Neural cell (in vitro differentiated cells): ENCODE results near the gene RAD51B. TPM values are rescaled to one million over a fixed set of nuclear protein-coding genes. Genes with fewer than 3 reads are reported as not detected.

ENCODE experiments used
- H2AFZ ChIP-seq: fragments of 200-600, 300-800 bp; sonication (generic), shearing (Covaris generic); 2 replicates; pipeline ENCODE4 v1.6.0; 2014; ENCODE audit warnings: low read depth, mild to moderate bottlenecking, antibody characterized with exemption, low read length, moderate library complexity
- H3F3A ChIP-seq: fragments of 200-600 bp; shearing (Covaris generic); 2 replicates; pipeline ENCODE4 v1.6.1; 2016; ENCODE audit warnings: mild to moderate bottlenecking, moderate library complexity, mixed read lengths, antibody characterized with exemption, low read length; ENCODE audit not compliant: insufficient read depth, poor library complexity, severe bottlenecking
- H3K27ac ChIP-seq: fragments of 200-600, 300-800 bp; sonication (generic), shearing (Covaris generic); 2 replicates; pipeline ENCODE4 v1.5.1; 2014; ENCODE audit warnings: mild to moderate bottlenecking, low read length, moderate library complexity
- H3K27me3 ChIP-seq: fragments of 300-800, 200-600 bp; sonication (generic), shearing (Covaris generic); 2 replicates; pipeline ENCODE4 v1.6.0; 2014; ENCODE audit warnings: mild to moderate bottlenecking, low read depth, low read length, moderate library complexity; ENCODE audit not compliant: insufficient read depth
- H3K36me3 ChIP-seq: fragments of 300-800, 200-600 bp; sonication (generic), shearing (Covaris generic); 2 replicates; pipeline ENCODE4 v1.5.1; 2014; ENCODE audit warnings: mild to moderate bottlenecking, antibody characterized with exemption, low read length, moderate library complexity; ENCODE audit not compliant: insufficient read depth
- H3K4me2 ChIP-seq: fragments of 300-800, 200-600 bp; sonication (generic), shearing (Covaris generic); 2 replicates; pipeline ENCODE4 v1.6.0; 2014; ENCODE audit warnings: mild to moderate bottlenecking, low read length
- H3K4me3 ChIP-seq: fragments of 300-800, 200-600 bp; sonication (generic), shearing (Covaris generic); 2 replicates; pipeline ENCODE4 v1.5.1; 2014; ENCODE audit warnings: mild to moderate bottlenecking, low read length, moderate library complexity
- H3K79me2 ChIP-seq: fragments of 200-600 bp; shearing (Covaris generic); replicated peaks from 2 replicates; pipeline ENCODE4 v1.6.0; 2014; ENCODE audit warnings: mild to moderate bottlenecking, low read length, moderate library complexity; ENCODE audit not compliant: insufficient read depth
- H3K9ac ChIP-seq: fragments of 300-800, 200-600 bp; sonication (generic), shearing (Covaris generic); 2 replicates; pipeline ENCODE4 v1.6.1; 2016; ENCODE audit warnings: mild to moderate bottlenecking, low read length, mixed read lengths
- H3K9me2 ChIP-seq: fragments of 200-600 bp; shearing (Covaris generic); 2 replicates; pipeline ENCODE4 v1.6.1; 2016; ENCODE audit warnings: mild to moderate bottlenecking, low read length, mixed read lengths; ENCODE audit not compliant: insufficient read depth
- H3K9me3 ChIP-seq: fragments of 200-600, 300-800 bp; sonication (generic), shearing (Covaris generic); 2 replicates; pipeline ENCODE4 v1.6.1; 2016; ENCODE audit warnings: mild to moderate bottlenecking, mixed run types, low read length, moderate library complexity, mixed read lengths
- H4K20me1 ChIP-seq: fragments of 200-600 bp; shearing (Covaris generic); 2 replicates; pipeline ENCODE4 v1.6.1; 2016; ENCODE audit warnings: mild to moderate bottlenecking, mixed run types; ENCODE audit not compliant: insufficient read depth
- CTCF ChIP-seq: fragments of 450-650 bp; IDR thresholded peaks from 2 replicates; pipeline ENCODE4 v1.5.1; 2014; ENCODE audit warnings: antibody characterized with exemption, mild to moderate bottlenecking, moderate library complexity; ENCODE audit not compliant: poor library complexity, severe bottlenecking
- EP300 ChIP-seq: fragments of 450-650 bp; conservative IDR thresholded peaks from 2 replicates; pipeline ENCODE4 v1.6.1; 2014; ENCODE audit warnings: antibody characterized with exemption, mild to moderate bottlenecking, moderate library complexity; ENCODE audit not compliant: poor library complexity, severe bottlenecking
- EZH2 ChIP-seq: fragments of 200-600, 300-800 bp; shearing (Covaris generic), sonication (generic); IDR thresholded peaks from 2 replicates; pipeline ENCODE4 v1.6.1; 2014; ENCODE audit warnings: antibody characterized with exemption, low read length, borderline replicate concordance, mild to moderate bottlenecking; ENCODE audit not compliant: insufficient read depth, poor library complexity, severe bottlenecking
- MXI1 ChIP-seq: fragments of 450-650 bp; conservative IDR thresholded peaks from 2 replicates; pipeline ENCODE4 v1.6.1; 2014; ENCODE audit warnings: antibody characterized with exemption, mild to moderate bottlenecking; ENCODE audit not compliant: poor library complexity, severe bottlenecking
- POLR2AphosphoS5 ChIP-seq: IDR thresholded peaks from 2 replicates; pipeline ENCODE4 v1.6.1; 2012
- RAD21 ChIP-seq: fragments of 450-650 bp; conservative IDR thresholded peaks from 2 replicates; pipeline ENCODE4 v1.6.1; 2014; ENCODE audit warnings: antibody characterized with exemption, mild to moderate bottlenecking, moderate library complexity
- REST ChIP-seq: IDR thresholded peaks from 2 replicates; pipeline ENCODE4 v1.6.1; 2012; ENCODE audit warnings: borderline replicate concordance
- SMC3 ChIP-seq: fragments of 450-650 bp; conservative IDR thresholded peaks from 2 replicates; pipeline ENCODE4 v1.6.1; 2014; ENCODE audit warnings: antibody characterized with exemption, mild to moderate bottlenecking, moderate library complexity; ENCODE audit not compliant: poor library complexity
- TAF1 ChIP-seq: IDR thresholded peaks from 2 replicates; pipeline ENCODE4 v1.6.1; 2012; ENCODE audit warnings: low read depth
- polyA plus RNA-seq: library from polyadenylated mRNA; depleted of rRNA; stranded (reverse); fragments of >200 nt; gene quantifications from 2 replicates; pipeline ENCODE4 v1.2.3, GENCODE V29; 2014

The RAD51B gene
- polyA plus RNA-seq, 1 donor from 2014 or later = 3.1 TPM

GRCh38 chr14:68306265-68306933 is 486.8 kb downstream of the RAD51B start:
- H3K27me3 ChIP-seq = no peaks in the 10 kb centered on the region
- no peaks in the 10 kb centered on the region for H3K9me2 ChIP-seq
- H3K9me3 ChIP-seq = no peaks in the 10 kb centered on the region
- no peaks in the 10 kb centered on the region for H4K20me1 ChIP-seq
- no peaks in the 10 kb centered on the region for H3F3A ChIP-seq
- H3K36me3 ChIP-seq = no peaks in the 10 kb centered on the region
- H3K79me2 ChIP-seq = no peaks in the 10 kb centered on the region
- no peak overlapping the region for H3K4me2 ChIP-seq
- no peak for TF ChIP-seq RAD21
- no peak for TF ChIP-seq SMC3
- no peak for TF ChIP-seq REST
- TF ChIP-seq EZH2 = no peak
- no peak for TF ChIP-seq MXI1
- TF ChIP-seq EP300 = no peak
- no peak for TF ChIP-seq POLR2AphosphoS5
- TF ChIP-seq TAF1 = no peak
- TF ChIP-seq CTCF = no peak
- H3K4me3 ChIP-seq = no peak overlapping the region
- H3K9ac ChIP-seq = no peak overlapping the region
- no peak overlapping the region for H2AFZ ChIP-seq
- H3K27ac ChIP-seq = no peak overlapping the region

- no peaks in the 10 kb centered on the region for H3K9me3 ChIP-seq
- no peak overlapping the region for H3K9ac ChIP-seq
- no peak overlapping the region for H3K27ac ChIP-seq
- H4K20me1 ChIP-seq = no peaks in the 10 kb centered on the region
- H3K27me3 ChIP-seq = no peaks in the 10 kb centered on the region
- no peaks in the 10 kb centered on the region for H3K9me2 ChIP-seq
- no peak overlapping the region for H2AFZ ChIP-seq
- H3K79me2 ChIP-seq = no peaks in the 10 kb centered on the region
- no peak overlapping the region for H3K4me2 ChIP-seq
- no peak overlapping the region for H3K4me3 ChIP-seq
- H3K36me3 ChIP-seq = no peaks in the 10 kb centered on the region
- H3F3A ChIP-seq = no peaks in the 10 kb centered on the region
- TF ChIP-seq CTCF (no peak), MXI1 (no peak), RAD21 (no peak), EZH2 (no peak), REST (no peak), SMC3 (no peak), POLR2AphosphoS5 (no peak), EP300 (no peak), TAF1 (no peak)
These were observed 487.6 kb downstream of the RAD51B start for GRCh38 chr14:68306934-68307789.
